ENCODE data around the gene ASAP3. TPM values are rescaled to one million over a fixed set of nuclear protein-coding genes. Genes with fewer than 3 reads are reported as not detected.
"Not testable (repeated sequence)": the region's sequence is repeated elsewhere in the genome, so short reads cannot be mapped to it uniquely, and the experiment has no call there.

ASAP3 gene
- polyA plus RNA-seq, 12 donors: 28.5 to 64.5 (median 51.3) TPM; not detected in 1

GRCh38 chr1:23400324-23401114 lies 83.5 kb downstream of the ASAP3 start:
- no peak for DNase-seq

GRCh38 chr1:23399229-23399628 lies 84.8 kb downstream of the ASAP3 start:
- DNase-seq: no peak

- DNase-seq: no peak
These were observed 86.1 kb downstream of the ASAP3 start for GRCh38 chr1:23397908-23398307.

- DNase-seq: no peak
These were observed 87.6 kb downstream of the ASAP3 start for GRCh38 chr1:23396380-23396779.

- DNase-seq: no peak
These were observed 88.1 kb downstream of the ASAP3 start for GRCh38 chr1:23395849-23396248.

GRCh38 chr1:23395154-23395724 lies 88.7 kb downstream of the ASAP3 start:
- peak; percentile 54 for DNase-seq

- peak; percentile 86 for DNase-seq
These were observed 89.3 kb downstream of the ASAP3 start for GRCh38 chr1:23394684-23395083.

GRCh38 chr1:23394181-23394580 lies 89.8 kb downstream of the ASAP3 start:
- DNase-seq: no peak

GRCh38 chr1:23393706-23394105 lies 90.3 kb downstream of the ASAP3 start:
- DNase-seq: no peak

GRCh38 chr1:23392125-23392855 lies 91.7 kb downstream of the ASAP3 start:
- no peak for DNase-seq

- no peak for DNase-seq
These were observed 94.1 kb downstream of the ASAP3 start for GRCh38 chr1:23389837-23390321.

- no peak for DNase-seq
These were observed 96.5 kb downstream of the ASAP3 start for GRCh38 chr1:23387494-23387893.

- no peak for DNase-seq
These were observed 98.8 kb downstream of the ASAP3 start for GRCh38 chr1:23385119-23385621.

GRCh38 chr1:23384312-23385058 lies 99.5 kb downstream of the ASAP3 start:
- DNase-seq: no peak

GRCh38 chr1:23383577-23384311 lies 100.2 kb downstream of the ASAP3 start:
- DNase-seq: no peak

GRCh38 chr1:23381233-23381885 lies 102.6 kb downstream of the ASAP3 start:
- no peak for DNase-seq

- DNase-seq: no peak
These were observed 103.3 kb downstream of the ASAP3 start for GRCh38 chr1:23380719-23381118.

- DNase-seq: not testable (repeated sequence)
These were observed 103.7 kb downstream of the ASAP3 start for GRCh38 chr1:23380236-23380635.
